Heart right ventricle (tissue), 16 donors: ENCODE measurements around the gene ACTL7A. TPM values are rescaled to one million over a fixed set of nuclear protein-coding genes. Genes with fewer than 3 reads are reported as not detected.

Experiments
- ATAC-seq, 8 donors: fragments of 200-7000 bp; cut with Tn5 transposase; one replicate each; pipeline ENCODE4 v1.9.1; 2020; ENCODE audit warnings: mild to moderate bottlenecking in 8 of 8, moderate library complexity in 8 of 8, moderate number of reproducible peaks in 1 of 8
- DNase-seq, 2 donors: peaks; one replicate each; pipeline ENCODE4 v3.0.0-alpha.2; 2020
- H3K27ac ChIP-seq, 10 donors: fragments of 200-600 bp; sonication (generic) in 2 of 10; one replicate each; pipeline versions ENCODE4 v1.5.0 to v1.8.0; 2020 to 2022; ENCODE audit warnings: mild to moderate bottlenecking in 3 of 10
- H3K27me3 ChIP-seq, 7 donors: fragments of 200-600 bp; one replicate each; pipeline ENCODE4 v1.8.0; 2021 to 2022; ENCODE audit warnings: mild to moderate bottlenecking in 2 of 7
- H3K36me3 ChIP-seq, 9 donors: fragments of 200-600 bp; sonication (generic) in 1 of 9; one replicate each; pipeline versions ENCODE4 v1.5.0 to v1.8.0; 2020 to 2022; ENCODE audit warnings: mild to moderate bottlenecking in 2 of 9
- H3K4me1 ChIP-seq, 9 donors: fragments of 200-600 bp; sonication (generic) in 1 of 9; one replicate each; pipeline versions ENCODE4 v1.5.0 to v1.8.0; 2020 to 2022; ENCODE audit warnings: mild to moderate bottlenecking in 4 of 9
- H3K4me3 ChIP-seq, 10 donors: fragments of 200-600 bp; sonication (generic) in 2 of 10; one replicate each; pipeline versions ENCODE4 v1.5.0 to v1.8.0; 2020 to 2022; ENCODE audit warnings: mild to moderate bottlenecking in 7 of 10, moderate library complexity in 2 of 10
- H3K9me3 ChIP-seq, 11 donors: fragments of 200-600 bp in 10 of 11; sonication (generic) in 2 of 11; one replicate each; pipeline versions ENCODE4 v1.5.0 to v1.8.0; 2013 to 2022; ENCODE audit warnings: mild to moderate bottlenecking in 2 of 11, control low read depth in 1 of 11, moderate library complexity in 1 of 11
- CTCF ChIP-seq, 9 donors: fragments of 200-600 bp; sonication (generic) in 2 of 9; IDR thresholded peaks; one replicate each; pipeline versions ENCODE4 v1.5.0 to v1.8.0; 2021 to 2022; ENCODE audit warnings: antibody characterized with exemption in 9 of 9, mild to moderate bottlenecking in 5 of 9, moderate library complexity in 1 of 9
- WGBS, 2 donors: extraction: QIAGEN DNeasy Blood & Tissue Kit; methylation state at CpG; one replicate each; pipeline ENCODE4 v1.1.7; 2013; ENCODE audit warnings: inconsistent platforms in 1 of 2; 5-methylcytosine and 5-hydroxymethylcytosine counted together
- intact Hi-C, 10 donors: fragments of 100-400 bp; cut with DNase I; formaldehyde crosslinking; loops; one replicate each; pipeline versions ENCODE4 v1.11.1 to v1.14.2; 2022
- polyA plus RNA-seq, 2 donors: library from polyadenylated mRNA; stranded (reverse); fragments of 200-250 nt; gene quantifications; one replicate each; pipeline ENCODE4 v1.2.3, GENCODE V29; 2013
- total RNA-seq, 10 donors: library from RNA; stranded (reverse); fragmentation: NEBNext Ultra II Directional in 3 of 10; extraction: Animal tissue kit (Norgen Biotek cat#: 25700) in 3 of 10; gene quantifications; one replicate each; pipeline versions ENCODE4 v1.2.1 to v1.2.4, GENCODE V29; 2021 to 2023
- donor health status: Arrhythmogenic right ventricular cardiomyopathy.
- donor health status: ischemic (EF 13 %, LVEDD 7.1; RV severe dilation, severe dysfunction).
- donor health status: healthy with polysubstance abuse.
- donor health status: DM: no; HTN: yes; CAD: no.
- donor health status: DM: no; HTN: no; CAD: no.
- donor health status: ischemic (EF 25% LVEDD 6.9; RV normal size, moderate dysfunction).
- donor health status: ischemic (EF 25% LVEDD 5.7; RV mildly dilated, moderate dysfunction).
- donor health status: healthy.
- donor health status: DM: yes; HTN: yes; CAD: no.
- donor health status: Ischemic cardiomyopathy.
- donor health status: ischemic (EF 35%, LVEDD 5.7; RV mildly dilated, moderate dysfunction).
- donor health status: nonischemic (EF 11% LVEDD 7.7; RV severe dilation, severe dysfunction).
- donor health status: DM: yes; HTN: yes; CAD: no.
- donor health status: PGD.
- donor health status: ischemic (EF 29% LVEDD 5.4; RV normal size, mild dysfunction).
- donor health status: nonischemic (EF 23%, LVEDD 6.1; RV moderate dilation, normal function).

Gene ACTL7A
- total and polyA plus RNA-seq, 12 donors, result not detected

DNA sequence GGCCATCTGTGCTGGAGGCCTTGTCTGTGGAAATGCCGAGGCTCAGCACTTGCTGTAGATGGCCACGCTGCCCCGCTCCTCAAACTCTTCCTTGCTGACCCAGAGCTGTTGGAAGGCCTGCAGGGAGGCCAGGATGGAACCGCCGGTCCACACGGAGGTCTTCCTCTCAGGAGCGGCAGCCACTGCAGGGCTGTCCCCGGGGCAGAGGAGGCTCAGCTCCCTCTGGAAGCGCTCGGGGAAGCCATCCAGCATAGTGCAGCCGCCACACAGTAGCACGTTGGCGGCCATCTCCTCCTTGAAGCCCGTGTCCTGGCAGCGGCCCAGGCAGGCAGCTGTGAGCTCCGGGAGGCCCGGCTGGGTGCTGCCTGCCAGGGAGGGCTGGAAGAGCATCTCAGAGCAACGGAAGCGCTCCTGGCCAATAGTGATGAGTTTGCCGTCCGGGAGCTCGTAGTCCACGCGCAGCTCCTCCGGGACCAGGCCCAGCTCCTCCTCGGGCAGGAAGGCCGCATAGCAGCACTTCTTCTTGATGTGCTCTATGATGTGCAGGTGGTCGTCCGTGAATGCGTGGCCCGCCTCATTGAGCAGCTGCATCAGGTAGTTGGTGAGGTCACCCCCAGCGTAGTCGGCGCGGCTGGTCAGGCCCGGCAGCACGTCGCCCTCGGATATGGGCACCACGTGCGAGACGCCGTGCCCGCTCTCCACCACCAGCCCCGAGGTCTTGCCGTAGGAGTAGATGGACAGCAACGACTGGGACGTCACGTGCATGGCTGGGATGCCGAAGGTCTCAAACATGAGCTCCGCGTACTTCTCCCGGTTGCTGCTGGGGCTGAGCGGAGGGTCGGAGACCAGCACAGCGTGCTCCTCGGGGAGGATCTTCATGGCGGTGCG, 7.2 kb upstream of the ACTL7A start:
- Histone ChIP-seq H3K36me3 (no peaks in the 10 kb centered on the region), H3K27me3 (peaks cover 0 to 6% (median 0%) of the 10 kb centered on the region in 7 donors), H3K4me3 (no peak overlapping the region), H3K9me3 (no peaks in the 10 kb centered on the region), H3K4me1 (no peaks in the 10 kb centered on the region), H3K27ac (no peak overlapping the region)
- ATAC-seq (no peak), DNase-seq (no peak)
- TF ChIP-seq CTCF (IDR thresholded peaks at IDR 0.05), result no peak
- WGBS, 2 donors, result 92 to 94% methylated on average over 59 of the region's 59 CpGs
- intact Hi-C loops, result no loop called here

DNA sequence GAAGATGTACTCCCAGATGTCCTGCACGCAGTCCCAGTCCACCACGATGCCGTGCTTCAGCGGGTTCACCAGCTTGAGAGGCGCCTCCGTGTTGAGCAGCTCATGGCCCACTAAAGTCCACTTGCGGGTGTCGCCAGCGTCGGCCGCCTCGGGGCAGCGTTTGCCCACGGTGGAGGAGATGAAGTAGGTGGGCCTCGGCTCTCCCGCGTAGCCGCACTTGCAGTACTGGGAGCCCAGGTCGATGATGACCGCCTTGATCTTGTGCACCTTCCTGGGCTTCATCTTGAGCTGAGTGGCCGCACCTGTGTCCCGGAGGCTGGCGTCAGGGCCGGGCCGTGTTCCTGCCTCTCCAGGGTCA, 6.6 kb upstream of the ACTL7A start:
- 97 to 98% methylated on average over 25 of the region's 25 CpGs for WGBS, 2 donors
- no peak for TF ChIP-seq CTCF (IDR thresholded peaks at IDR 0.05)
- H3K4me1 ChIP-seq, result no peaks in the 10 kb centered on the region
- no peak for DNase-seq
- intact Hi-C loops, result no loop called here
- peaks cover 0 to 6% (median 0%) of the 10 kb centered on the region in 7 donors for H3K27me3 ChIP-seq
- no peak for ATAC-seq
- no peaks in the 10 kb centered on the region for H3K9me3 ChIP-seq
- no peak overlapping the region for H3K27ac ChIP-seq
- no peaks in the 10 kb centered on the region for H3K36me3 ChIP-seq
- no peak overlapping the region for H3K4me3 ChIP-seq

GRCh38 chr9:108855888-108856287, 6.2 kb upstream of the ACTL7A start, which contains the start of gene ACTL7B:
TSS of gene ACTL7B (minus strand) at chr9:108855986. CDS start at chr9:108855930, 56 bp downstream.
- intact Hi-C loops, result no loop called here
- no peak within 1 kb of the TSS for H3K27ac ChIP-seq
- no peak for TF ChIP-seq CTCF (IDR thresholded peaks at IDR 0.05)
- H3K4me1 ChIP-seq, result no peaks in the 10 kb centered on the region
- H3K9me3 ChIP-seq, result no peaks in the 10 kb centered on the region
- WGBS, 2 donors, result 77 to 78% methylated on average over 7 of the region's 7 CpGs
- H3K4me3 ChIP-seq, result no peak within 1 kb of the TSS
- peaks cover 0 to 6% (median 0%) of the 10 kb centered on the region in 7 donors for H3K27me3 ChIP-seq
- DNase-seq (no peak), ATAC-seq (no peak)
- H3K36me3 ChIP-seq, result no peaks in the 10 kb centered on the region

- no peak for TF ChIP-seq CTCF (IDR thresholded peaks at IDR 0.05)
- DNase-seq (no peak), ATAC-seq (no peak)
- Histone ChIP-seq H3K9me3 (no peaks in the 10 kb centered on the region), H3K27me3 (peaks cover 0 to 6% (median 0%) of the 10 kb centered on the region in 7 donors), H3K4me3 (no peak overlapping the region), H3K4me1 (no peaks in the 10 kb centered on the region), H3K36me3 (no peaks in the 10 kb centered on the region), H3K27ac (no peak overlapping the region)
- intact Hi-C loops, result no loop called here
- WGBS, 2 donors, result 93 to 94% methylated on average over 6 of the region's 6 CpGs
These were observed 4.5 kb upstream of the ACTL7A start for GRCh38 chr9:108857572-108857971.
